ENCODE results near the gene C19orf47. TPM values are rescaled to one million over a fixed set of nuclear protein-coding genes. Genes with fewer than 3 reads are reported as not detected.

C19orf47 gene
- total and polyA plus RNA-seq, 10 donors: 8.2 to 21.9 (median 13.0) TPM

- Histone ChIP-seq H3K9me3 (no peaks in the 10 kb centered on the region), H3K36me3 (peaks cover 0 to 98% (median 70%) of the 10 kb centered on the region in 6 donors), H3K4me1 (peaks cover 0 to 4% (median 0%) of the 10 kb centered on the region in 6 donors), H3K27me3 (replicated peaks in 1 of 7) (no peaks in the 10 kb centered on the region), H3K27ac (peak overlapping the region in 2 of 8 donors; percentile 17 to 18), H3K4me3 (no peak overlapping the region)
- DNase-seq: no peak
- TF ChIP-seq POLR2AphosphoS5 (IDR thresholded peaks at IDR 0.05) (peak in 1 of 3 donors; percentile 57), CTCF (IDR thresholded peaks at IDR 0.05 in 8 of 11, conservative IDR thresholded peaks at IDR 0.05 in 3 of 11) (no peak)
- WGBS, 5 donors: 81 to 94% (median 90%) methylated on average over 6 to 27 of the region's 27 CpGs
- intact Hi-C loops (cut with DNase I; ENCODE audit: low total_unique reads): no loop called here
Observed at GRCh38 chr19:40321566-40322270, 26.5 kb downstream of the C19orf47 start.

GRCh38 chr19:40321076-40321475, 27.1 kb downstream of the C19orf47 start:
- intact Hi-C loops (cut with DNase I; ENCODE audit: low total_unique reads): no loop called here
- no peak for TF ChIP-seq POLR2A (IDR thresholded peaks at IDR 0.05)
- no peak for TF ChIP-seq CTCF (IDR thresholded peaks at IDR 0.05 in 8 of 11, conservative IDR thresholded peaks at IDR 0.05 in 3 of 11)
- TF ChIP-seq POLR2AphosphoS5 (IDR thresholded peaks at IDR 0.05): no peak
- Histone ChIP-seq H3K36me3 (peaks cover 0 to 98% (median 64%) of the 10 kb centered on the region in 6 donors), H3K27ac (no peak overlapping the region), H3K4me1 (peaks cover 0 to 4% (median 0%) of the 10 kb centered on the region in 6 donors), H3K4me3 (no peak overlapping the region), H3K9me3 (no peaks in the 10 kb centered on the region), H3K27me3 (replicated peaks in 1 of 7) (no peaks in the 10 kb centered on the region)
- no peak for DNase-seq
- 93 to 100% (median 97%) methylated on average over 18 of the region's 18 CpGs for WGBS, 5 donors

- H3K4me3 ChIP-seq: no peak overlapping the region
- 81 to 96% (median 93%) methylated on average over 6 to 7 of the region's 7 CpGs for WGBS, 5 donors
- intact Hi-C loops (cut with DNase I; ENCODE audit: low total_unique reads): no loop called here
- peaks cover 0 to 4% (median 0%) of the 10 kb centered on the region in 6 donors for H3K4me1 ChIP-seq
- TF ChIP-seq POLR2AphosphoS5 (IDR thresholded peaks at IDR 0.05): no peak
- TF ChIP-seq POLR2A (IDR thresholded peaks at IDR 0.05): no peak
- TF ChIP-seq CTCF (IDR thresholded peaks at IDR 0.05 in 8 of 11, conservative IDR thresholded peaks at IDR 0.05 in 3 of 11): no peak
- no peaks in the 10 kb centered on the region for H3K27me3 ChIP-seq (replicated peaks in 1 of 7)
- no peak for DNase-seq
- H3K36me3 ChIP-seq: peaks cover 0 to 96% (median 59%) of the 10 kb centered on the region in 6 donors
- H3K27ac ChIP-seq: no peak overlapping the region
- no peaks in the 10 kb centered on the region for H3K9me3 ChIP-seq
Observed at GRCh38 chr19:40320558-40320935, 27.6 kb downstream of the C19orf47 start.

GRCh38 chr19:40317338-40317737, 30.9 kb downstream of the C19orf47 start:
- intact Hi-C loops (cut with DNase I; ENCODE audit: low total_unique reads): no loop called here
- Histone ChIP-seq H3K27ac (no peak overlapping the region), H3K36me3 (peaks cover 0 to 64% (median 27%) of the 10 kb centered on the region in 6 donors), H3K4me1 (peaks cover 0 to 2% (median 0%) of the 10 kb centered on the region in 6 donors), H3K4me3 (no peak overlapping the region), H3K27me3 (replicated peaks in 1 of 7) (no peaks in the 10 kb centered on the region), H3K9me3 (no peaks in the 10 kb centered on the region)
- TF ChIP-seq POLR2A (IDR thresholded peaks at IDR 0.05): no peak
- TF ChIP-seq POLR2AphosphoS5 (IDR thresholded peaks at IDR 0.05): no peak
- no peak for TF ChIP-seq CTCF (IDR thresholded peaks at IDR 0.05 in 8 of 11, conservative IDR thresholded peaks at IDR 0.05 in 3 of 11)
- no peak for DNase-seq
- WGBS, 5 donors: 83 to 92% (median 87%) methylated on average over 7 of the region's 7 CpGs
